B cell (primary cell): ENCODE measurements around the gene HTT.

Experiments used
- CTCF ChIP-seq: fragments of 200-600 bp; IDR thresholded peaks from one replicate; pipeline ENCODE4 v1.8.0; 2022; ENCODE audit warnings: antibody characterized with exemption, mild to moderate bottlenecking
- EZH2 ChIP-seq: IDR thresholded peaks from 2 replicates; pipeline ENCODE4 v1.6.1; 2012; ENCODE audit warnings: borderline replicate concordance, low read depth, mild to moderate bottlenecking, moderate library complexity, low read length; ENCODE audit not compliant: insufficient read depth, poor library complexity, severe bottlenecking

- TF ChIP-seq CTCF (no peak), EZH2 (no peak)
Measured at GRCh38 chr4:3128058-3128457, 53.6 kb downstream of the HTT start.
